Measurements from ENCODE around the gene DNASE1.
"Not testable (repeated sequence)": the region's sequence is repeated elsewhere in the genome, so short reads cannot be mapped to it uniquely, and the experiment has no call there.

The DNASE1 gene

DNA sequence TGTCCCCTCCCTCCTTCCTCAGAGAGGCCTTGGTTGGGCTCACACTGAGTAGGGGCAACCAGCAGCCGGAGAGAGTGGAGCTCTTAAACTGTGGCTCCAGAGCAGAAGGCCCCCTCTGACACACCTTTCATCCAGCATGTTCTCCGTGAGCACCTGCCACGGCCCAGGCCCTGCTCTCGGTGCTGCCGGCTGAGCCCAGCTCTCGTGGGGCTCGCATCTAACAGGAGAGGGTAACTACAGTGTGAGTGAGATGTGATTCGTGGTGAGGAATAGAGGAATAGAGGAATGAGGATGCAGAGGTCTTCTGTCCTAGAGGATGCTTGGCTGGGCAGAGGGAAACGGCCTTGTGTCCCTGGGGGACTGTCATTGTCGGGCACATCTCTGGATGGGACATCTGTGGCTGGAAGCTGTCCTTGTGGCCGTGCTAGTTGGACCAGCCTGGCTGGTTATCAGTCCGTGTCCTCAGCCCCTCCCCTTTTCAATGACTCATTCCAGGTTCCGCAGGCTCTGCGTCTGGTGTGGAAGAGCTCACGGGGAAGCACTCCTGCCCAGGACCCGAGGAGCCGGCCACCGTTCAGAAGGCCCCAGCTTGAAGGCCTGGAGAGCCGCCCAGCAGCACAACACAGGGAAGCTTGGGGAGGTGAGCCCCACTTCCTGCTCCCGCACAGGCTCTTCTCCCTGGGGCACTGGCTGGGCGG lies 11.9 kb upstream of the DNASE1 start:
- DNase-seq: no peak

DNA sequence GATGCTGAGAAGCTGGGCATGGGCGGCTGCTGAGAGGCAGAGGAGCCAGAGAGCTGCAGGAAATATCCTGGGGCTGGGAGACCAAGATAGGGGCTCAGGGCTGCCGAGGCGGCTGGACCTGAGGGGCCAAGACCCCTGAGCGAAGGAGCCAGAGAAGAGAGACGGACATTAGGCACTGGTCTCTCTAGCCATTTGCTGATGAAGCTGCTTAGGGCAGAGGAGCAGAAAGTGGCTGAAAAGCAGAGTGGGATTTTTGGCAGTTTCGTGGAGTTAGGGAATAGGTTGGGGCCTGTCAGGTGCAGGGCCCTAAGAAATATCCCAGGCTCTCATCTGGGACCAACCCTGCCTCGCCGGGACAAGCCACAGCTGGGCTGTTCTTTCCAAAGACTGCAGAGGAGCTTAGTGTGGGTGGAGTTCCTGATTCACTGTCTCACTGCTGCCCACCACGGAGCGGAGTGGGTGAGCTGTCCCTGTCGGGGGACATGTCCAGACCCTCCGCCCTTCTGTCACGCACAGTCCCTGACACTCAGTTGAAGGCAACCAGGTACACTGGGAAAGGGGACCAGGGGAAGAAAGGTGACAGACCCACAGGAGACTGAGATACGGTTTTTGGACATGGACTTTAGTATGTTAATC lies 11.3 kb upstream of the DNASE1 start:
- DNase-seq: no peak

DNA sequence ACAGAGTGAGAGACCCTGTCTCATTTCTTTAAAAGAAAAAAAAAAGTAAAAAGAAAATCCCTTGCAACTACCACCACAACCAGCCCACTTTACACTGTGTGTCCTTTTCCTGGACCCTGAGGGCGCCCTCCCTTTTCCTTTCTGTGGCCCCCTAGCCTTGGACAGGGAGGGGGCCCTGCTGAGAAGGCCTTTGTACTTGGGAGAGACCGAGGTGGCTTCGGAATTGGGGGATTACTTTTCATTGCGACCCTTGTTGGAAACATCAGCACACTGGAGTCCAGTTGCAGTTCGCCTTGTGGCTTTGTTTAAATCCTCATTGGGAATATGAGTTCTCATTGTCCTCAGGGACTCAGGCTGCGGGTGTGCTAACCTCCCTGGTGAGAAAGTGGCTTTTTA lies 9.4 kb upstream of the DNASE1 start:
- no peak for DNase-seq

DNA sequence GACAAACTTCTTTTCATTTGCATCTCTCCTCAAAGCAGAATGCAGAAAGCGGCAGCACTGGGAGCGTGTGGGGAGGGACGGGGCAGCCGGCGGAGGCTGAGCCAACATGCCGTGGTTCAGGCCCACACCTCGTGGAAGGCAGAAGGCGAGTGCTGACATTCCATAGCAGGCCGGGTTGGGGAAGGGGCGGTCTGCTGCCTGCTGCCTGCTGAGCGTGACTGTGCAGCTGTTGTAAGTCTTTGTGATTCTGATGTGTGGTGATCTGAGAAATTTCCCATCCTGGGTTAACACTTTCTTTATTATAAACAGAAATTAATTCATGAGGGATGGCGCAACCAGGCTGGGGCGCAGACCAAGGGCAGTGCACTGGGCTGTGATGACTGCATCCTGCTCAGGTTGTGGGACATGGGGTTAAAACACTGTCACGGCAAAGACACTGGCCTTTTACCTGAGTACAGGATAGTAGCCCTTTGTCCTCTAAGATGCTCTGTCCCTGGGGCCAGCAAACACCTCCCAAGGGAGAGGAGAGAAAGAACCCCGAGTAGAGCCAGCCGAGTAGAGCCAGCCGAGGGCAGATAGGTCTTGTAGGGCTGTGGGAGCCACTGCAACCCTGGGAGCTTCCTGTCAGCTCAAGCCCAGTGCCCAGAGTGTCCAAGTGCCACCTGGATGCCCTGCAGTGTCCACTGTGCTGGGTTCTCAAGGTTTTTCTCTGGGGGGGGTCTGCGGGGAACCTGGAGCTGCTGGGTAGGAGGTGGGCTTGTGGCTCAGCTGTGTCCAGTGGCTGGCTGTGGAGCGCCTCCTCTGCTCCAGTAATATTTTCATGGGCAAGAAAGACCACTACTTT lies 8.8 kb upstream of the DNASE1 start:
- DNase-seq: no peak

DNA sequence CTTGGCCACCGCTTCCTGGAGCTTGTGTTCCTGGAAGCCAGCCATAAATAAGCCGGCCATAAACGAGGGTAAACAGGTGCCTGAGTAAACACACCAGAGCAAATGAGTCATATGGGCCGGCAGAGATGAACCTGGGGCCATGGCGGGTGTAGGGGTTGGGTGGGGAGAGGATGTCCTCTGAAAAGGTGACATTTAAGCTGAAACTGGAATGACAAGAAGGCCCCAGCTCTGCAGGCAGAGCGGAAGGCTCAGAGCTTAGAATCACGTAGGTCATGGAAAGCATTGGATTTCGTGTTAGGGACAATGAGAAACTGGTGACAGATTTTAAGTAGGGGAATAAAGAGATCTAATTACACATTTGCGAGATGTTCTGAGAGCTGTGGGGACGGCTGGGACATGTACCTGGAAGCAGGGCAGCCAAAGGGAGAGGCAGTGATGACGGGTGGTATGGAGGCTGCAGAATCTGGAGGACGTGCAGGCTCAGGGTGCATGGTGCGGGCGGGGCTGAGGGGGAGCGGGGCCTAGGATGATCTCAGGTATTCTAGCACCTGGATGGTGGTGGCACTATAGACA lies 8.1 kb upstream of the DNASE1 start:
- no peak for DNase-seq

DNA sequence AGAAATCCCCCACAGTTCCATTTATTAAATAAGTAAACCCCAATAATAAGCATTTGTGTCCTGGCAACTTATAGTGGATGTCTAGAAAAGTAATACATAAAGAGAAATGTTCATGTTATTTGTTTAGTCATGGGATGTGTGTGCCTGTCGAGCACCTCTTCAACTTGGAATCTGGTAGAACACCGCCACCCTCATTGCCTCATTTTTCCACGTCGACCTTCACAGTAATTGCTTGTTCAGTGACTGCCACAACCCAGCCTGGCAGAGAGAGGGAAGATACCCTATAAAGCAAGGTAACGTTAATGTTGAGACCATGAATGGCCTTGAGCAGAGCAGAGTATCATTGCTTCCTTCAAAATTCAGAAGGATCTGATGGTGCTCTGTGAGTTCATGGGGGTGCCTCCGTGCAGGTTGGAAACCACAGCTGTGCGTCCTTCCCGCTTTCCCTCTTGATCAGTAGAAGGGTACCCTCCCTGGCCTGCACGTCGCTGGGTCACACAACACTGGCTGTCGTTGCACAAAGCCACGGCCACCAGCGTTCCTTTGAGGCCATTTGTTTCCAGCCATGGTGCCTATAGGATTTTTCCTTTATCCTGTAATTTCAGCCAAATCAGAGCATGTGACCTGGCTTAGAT lies 3.7 kb upstream of the DNASE1 start:
- no peak for DNase-seq

DNA sequence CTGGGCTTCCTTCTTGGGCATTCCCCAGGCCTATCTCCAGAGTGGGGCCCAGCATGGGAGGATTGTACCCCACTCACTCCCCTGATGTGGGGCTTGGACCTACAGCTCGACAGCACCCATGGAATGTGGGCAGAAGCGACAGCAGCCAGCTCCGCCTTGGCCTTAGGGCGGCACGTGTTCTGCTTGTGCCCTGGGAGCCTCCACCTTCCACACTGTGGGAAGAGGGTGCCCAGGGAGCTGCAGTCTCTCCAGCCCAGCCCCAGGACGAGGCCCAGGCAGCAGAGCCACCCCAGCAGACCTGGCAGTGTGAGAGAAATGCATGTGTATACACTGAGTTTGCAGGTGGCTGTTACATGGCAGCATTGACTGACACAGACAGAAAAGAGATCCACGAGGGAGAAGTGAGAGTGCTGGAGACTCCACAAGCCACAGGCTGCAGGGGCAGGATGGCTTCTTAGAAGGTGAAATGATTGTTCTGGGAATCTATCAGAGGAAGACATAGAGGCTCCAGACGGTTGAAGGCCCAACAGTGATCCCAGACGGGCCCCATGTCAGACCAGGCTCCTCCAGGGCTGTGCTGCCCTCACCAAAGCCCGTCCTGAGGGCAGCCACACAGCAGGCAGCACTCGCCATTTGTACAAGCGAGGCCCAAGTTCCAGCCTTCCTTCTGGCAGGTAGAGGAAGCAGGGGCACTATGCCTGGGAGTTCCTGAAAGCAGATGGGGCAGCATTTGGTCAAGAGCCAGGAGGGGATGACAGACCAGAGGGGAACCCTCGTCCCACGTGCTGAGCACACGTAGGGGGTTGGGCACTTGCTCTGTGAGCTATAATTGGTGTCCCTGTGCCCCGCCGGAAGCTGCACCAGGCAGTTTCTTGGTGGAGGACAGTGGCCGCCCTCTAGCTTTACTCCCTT lies 2.8 kb upstream of the DNASE1 start:
- no peak for DNase-seq

DNA sequence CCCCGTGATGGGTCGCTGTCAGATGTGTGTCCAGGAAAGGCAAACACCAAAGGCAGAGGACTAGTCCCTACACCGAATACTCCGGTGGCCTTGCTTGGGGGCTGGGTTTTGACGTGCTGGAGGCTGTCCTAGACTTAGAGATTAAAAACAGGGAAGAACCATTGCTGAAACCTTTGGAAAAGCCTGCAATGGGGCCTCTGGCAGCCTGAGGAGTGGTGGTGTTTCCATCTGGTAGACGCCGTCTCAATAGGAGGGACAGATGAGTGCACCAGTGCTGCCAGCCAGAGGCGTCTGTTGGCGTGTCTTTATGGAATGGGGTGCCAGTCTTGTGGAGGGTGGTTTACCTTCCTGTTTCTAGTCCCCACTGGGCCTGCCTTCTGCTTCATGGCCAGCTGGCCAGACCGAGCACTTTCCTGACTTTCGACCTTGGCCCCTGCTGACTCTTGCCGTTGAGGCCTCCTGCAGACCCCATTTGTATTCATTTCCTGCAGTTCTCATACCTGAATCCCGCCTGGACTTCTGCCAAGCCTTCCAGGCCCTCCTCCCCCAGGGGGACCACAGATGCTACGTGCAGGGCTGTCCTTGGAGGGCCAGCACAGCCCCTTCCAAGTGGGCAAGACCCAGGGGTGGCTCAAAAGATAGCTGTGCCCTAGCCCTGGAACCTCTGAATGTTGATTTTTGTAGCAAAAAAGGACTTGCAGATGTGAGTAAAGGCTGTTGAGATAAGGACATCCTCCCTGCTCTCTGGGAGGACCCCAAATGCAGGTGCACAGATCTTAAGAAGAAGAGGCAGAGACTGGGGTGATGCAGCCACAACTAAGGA lies 1.9 kb upstream of the DNASE1 start:
- DNase-seq: no peak

DNA sequence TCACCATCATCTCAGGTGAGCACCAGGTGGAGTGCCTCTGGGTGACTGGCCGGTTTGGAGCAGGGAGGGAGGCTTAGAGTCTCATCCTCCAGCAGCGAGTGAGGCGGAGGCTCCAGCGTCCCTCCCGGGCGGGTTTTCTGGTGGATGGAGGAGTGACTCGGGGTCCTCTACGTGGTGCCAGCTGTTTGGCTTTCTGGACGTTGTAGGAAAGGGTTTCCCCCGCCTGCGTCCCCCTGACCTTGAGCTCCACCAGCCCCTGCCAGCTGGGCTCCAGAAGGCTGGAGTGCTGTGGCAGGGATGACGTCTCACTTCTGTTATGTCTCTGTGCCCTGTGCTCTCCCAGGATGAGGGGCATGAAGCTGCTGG lies 522 bp downstream of the DNASE1 start:
- no peak for DNase-seq

DNA sequence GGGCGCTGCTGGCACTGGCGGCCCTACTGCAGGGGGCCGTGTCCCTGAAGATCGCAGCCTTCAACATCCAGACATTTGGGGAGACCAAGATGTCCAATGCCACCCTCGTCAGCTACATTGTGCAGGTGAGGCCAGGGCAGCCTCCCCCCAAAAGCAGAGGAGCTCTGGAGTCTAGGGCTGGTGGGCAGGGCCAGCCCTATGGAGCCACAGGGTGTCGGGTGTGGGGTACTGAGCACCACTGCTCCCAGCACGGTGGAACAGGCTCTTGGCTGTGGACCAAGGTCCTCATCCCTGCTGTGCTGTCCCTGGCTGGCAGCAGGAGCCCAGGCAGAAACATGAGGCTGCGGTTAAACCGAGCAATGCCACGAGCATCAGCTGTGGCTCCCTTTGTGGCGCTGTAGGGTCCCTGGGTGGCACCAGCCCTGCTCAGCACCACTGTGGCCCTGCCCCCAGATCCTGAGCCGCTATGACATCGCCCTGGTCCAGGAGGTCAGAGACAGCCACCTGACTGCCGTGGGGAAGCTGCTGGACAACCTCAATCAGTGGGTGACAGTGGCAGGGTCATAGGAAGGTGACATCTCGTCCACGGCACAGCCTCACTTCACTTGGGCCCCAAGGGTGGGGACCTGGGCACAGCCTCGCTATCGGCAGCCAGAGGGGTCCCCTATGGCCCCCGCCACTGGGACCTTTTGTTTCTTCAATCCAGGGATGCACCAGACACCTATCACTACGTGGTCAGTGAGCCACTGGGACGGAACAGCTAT lies 1.1 kb downstream of the DNASE1 start:
- DNase-seq: no peak

DNA sequence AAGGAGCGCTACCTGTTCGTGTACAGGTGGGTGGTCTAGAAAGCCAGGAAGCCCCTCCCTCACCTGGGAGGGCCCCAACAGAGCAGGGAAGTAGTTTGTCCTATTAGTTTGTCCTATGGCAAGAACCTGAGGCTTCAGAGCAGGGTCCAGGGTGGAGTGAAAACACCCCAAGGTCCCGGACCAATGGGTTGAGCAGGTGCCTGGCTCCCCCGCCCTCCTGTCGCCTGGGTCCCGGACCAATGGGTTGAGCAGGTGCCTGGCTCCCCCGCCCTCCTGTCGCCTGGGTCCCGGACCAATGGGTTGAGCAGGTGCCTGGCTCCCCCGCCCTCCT lies 1.6 kb downstream of the DNASE1 start:
- not testable (repeated sequence) for DNase-seq

DNA sequence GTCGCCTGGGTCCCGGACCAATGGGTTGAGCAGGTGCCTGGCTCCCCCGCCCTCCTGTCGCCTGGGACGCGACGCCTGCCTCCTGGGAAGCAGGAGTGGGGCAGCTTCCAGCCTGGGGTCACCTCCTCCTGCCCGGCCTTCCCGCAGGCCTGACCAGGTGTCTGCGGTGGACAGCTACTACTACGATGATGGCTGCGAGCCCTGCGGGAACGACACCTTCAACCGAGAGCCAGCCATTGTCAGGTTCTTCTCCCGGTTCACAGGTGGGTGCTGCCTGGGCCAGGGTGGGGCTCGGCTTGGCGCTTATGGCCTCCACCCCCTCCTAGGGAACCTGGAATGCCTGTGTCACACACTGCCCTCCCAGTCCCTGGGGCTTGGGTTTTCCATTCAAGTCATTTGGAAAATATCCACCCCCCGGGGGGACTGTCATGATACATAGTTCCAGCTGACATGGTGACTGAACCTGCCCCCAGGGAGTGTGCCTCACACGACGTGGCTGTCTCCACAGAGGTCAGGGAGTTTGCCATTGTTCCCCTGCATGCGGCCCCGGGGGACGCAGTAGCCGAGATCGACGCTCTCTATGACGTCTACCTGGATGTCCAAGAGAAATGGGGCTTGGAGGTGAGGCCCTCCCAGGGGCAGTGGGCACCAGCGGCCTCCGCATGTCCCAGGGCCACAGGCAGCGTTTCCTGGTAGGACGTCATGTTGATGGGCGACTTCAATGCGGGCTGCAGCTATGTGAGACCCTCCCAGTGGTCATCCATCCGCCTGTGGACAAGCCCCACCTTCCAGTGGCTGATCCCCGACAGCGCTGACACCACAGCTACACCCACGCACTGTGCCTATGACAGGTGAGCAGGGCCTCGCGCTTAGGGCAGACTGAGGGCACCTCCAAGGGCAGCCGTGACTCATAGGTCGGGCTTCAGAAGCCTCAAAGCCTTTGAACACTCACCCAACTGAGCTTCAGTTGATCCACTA lies 2.3 kb downstream of the DNASE1 start:
- DNase-seq: no peak

DNA sequence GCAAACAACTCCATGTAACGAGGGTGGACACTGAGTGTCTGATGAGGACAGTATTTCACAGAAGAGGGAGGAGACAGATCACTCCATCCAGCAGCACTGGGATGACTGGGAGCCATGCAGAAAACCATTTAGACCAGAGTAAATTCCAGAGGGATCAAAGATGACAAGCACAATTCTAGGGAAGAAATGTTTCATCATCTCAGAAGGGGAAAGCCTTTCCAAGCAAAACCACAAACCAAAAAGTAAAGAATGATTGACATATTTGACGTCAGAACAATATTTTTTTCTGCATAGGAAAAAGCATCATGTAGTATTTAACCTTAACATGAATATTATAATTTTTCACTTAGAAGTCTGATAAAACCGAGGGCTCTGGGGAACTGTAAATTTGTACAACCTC lies 4.8 kb downstream of the DNASE1 start:
- DNase-seq: no peak

DNA sequence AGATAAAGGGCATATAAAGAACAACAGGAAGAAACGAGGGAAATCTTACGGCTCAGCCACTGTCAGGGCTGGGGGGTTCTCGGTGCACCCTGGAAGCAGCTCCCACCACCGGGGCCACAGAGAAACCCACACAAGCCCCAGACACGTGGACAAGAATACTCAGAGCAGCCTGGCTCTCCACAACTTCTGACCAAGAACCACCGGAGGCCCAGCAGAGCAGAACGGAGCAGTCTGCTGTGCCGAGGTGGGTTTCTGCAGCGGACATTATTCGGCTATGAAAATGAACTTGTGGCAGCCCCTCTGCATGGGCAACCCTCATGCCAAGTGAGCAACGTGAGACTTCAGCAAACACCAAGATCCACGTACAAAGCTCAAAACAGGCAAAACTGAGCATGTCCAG lies 6.8 kb downstream of the DNASE1 start:
- no peak for DNase-seq

DNA sequence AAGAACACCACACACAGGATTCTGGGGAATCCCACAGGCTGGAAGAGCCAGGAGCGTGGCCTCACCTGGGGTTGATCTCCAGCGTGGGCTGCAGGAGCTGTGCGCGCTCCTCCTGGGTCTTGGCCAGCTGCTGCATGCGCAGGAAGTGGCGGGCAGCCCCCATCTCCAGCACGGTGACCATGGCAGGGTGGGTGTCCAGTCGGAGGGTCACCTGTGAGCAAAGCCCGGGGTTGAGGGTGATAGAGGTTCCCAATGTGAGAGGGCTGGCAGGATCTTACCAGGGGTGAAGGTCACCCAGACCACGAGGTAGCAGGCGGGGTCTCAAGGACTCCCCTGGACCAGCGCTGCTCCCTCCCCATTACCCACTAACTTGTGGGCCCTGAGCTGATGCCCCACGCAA lies 7.4 kb downstream of the DNASE1 start:
- DNase-seq: no peak

DNA sequence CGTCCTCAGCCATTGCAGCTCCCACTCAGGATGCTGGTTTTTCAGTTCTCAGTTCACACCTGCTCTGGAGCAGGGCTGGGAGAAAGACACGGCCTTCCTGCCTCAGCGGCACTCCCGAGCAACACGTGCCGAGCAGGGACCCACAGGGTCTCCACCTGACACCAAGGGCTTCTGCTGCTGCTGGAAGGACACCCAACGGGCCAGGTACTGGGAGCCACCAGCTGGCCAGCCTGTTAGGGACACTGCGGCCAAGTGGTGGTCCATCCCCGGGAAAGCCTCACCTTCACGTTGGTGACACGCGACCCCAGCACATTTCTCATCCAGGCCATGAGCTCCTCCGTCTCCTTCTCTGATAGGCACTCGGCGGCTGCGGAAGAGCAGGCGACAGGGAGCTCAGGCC lies 8.1 kb downstream of the DNASE1 start:
- DNase-seq: no peak

DNA sequence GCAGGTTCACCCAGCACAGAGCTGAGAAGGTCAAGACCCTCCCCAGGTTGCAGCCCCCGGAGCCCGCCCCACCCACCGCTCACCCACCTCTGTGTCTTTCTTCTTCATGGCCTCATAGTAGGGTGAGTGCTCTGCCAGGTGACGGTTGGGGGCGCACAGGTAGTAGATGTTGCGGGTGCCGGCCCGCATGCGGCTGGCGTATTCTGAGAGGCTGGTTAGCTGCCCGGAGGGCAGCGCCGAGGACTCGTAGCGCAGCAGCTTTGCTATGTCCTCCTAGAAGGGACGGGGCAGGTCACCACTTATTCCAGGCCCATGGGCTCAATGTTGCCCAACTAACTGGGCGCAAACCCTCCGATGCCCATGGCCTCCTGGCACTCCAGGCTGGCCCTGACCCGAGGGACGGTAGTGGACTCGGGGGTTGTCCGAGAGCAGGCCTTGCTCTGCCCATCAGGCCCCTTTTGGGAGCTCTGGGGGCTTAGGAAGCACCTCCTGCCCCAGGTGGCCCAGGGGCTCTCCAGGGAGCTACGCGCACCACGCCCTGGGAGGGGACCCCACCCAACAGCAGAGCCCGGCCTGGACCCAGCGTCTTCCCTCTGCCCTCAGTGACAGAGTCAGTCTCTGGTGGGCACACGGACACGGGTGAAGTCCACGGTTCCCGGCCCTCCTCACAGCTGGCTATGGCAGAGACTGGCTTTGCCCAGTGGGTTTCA lies 9.9 kb downstream of the DNASE1 start:
- no peak for DNase-seq

DNA sequence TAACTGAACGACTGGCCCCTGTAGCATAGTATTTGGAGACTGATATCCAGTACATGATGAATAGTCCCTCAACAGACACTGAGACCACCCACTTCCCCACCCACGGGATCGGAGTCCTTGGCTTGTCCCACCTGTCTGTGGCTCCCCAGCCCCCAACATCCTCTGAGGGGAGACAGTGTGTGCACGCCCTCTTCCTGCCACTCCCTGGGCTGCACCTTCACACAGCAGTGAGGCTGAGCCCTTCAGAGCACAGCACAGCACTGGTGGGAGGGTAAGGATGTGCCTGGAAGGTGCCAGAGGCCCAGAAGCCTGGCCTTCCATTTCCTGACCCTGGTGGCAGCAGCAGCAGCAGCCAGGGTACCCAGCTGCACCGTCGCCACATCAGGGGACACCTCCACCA lies 11.0 kb downstream of the DNASE1 start:
- DNase-seq: no peak

DNA sequence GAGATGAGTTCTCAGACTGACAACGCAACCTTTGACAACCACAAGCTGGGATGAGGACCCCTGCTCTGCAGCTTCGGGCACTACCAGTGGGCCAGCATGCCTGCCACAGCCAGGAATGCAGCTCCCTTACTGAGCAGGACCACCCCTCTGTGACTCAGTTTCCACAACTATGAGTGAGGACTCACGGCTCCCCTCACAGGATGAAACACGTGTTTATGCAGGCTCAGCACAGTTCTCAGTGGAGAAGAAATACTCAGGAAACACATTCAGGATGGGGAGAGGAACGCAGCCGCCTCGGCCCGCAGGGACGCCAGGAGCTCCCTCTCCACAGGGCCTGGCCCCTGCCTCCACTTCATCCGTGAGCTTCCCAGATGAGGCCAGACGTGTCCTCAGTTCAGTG lies 14.1 kb downstream of the DNASE1 start:
- no peak for DNase-seq
